ENCODE results near the gene RGL4. TPM values are rescaled to one million over a fixed set of nuclear protein-coding genes. Genes with fewer than 3 reads are reported as not detected.

Gene RGL4
- polyA plus RNA-seq, 3 donors from 2014 or later: 40.6 to 47.8 (median 42.8) TPM

DNA sequence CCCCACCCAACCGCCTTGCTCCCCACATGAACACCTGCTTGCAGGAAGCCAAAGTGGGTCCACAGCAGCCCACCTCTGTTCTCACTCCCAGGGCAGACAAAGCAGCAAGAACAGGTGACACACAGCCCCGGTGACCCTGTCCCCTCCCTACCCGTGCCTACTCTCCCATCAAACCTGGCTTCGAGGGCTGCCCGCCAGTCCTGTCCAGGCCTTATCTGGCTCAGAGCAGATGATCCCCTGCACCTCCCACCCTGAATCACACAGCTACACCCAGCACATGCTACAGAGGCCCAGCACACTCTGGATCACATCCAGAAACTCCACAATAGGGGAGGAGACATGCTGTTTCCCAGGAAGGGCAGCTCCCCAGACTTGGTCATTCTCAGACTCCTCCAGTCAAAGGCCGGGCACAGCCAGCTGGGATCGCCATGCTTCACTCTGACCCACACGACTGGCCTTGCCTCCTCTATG, 6.2 kb upstream of the RGL4 start:
- Mint-ChIP-seq H3K36me3 (peaks cover 6 to 25% (median 20%) of the 10 kb centered on the region in 3 donors), H3K27me3 (ENCODE audit: low read depth in 3 of 3) (peaks cover 2 to 5% (median 3%) of the 10 kb centered on the region in 3 donors), H3K4me1 (peaks cover 3 to 25% of the 10 kb centered on the region in 2 donors), H3K9me3 (no peaks in the 10 kb centered on the region), H3K27ac (no peak overlapping the region), H3K4me3 (no peak overlapping the region)
- no peak for DNase-seq

DNA sequence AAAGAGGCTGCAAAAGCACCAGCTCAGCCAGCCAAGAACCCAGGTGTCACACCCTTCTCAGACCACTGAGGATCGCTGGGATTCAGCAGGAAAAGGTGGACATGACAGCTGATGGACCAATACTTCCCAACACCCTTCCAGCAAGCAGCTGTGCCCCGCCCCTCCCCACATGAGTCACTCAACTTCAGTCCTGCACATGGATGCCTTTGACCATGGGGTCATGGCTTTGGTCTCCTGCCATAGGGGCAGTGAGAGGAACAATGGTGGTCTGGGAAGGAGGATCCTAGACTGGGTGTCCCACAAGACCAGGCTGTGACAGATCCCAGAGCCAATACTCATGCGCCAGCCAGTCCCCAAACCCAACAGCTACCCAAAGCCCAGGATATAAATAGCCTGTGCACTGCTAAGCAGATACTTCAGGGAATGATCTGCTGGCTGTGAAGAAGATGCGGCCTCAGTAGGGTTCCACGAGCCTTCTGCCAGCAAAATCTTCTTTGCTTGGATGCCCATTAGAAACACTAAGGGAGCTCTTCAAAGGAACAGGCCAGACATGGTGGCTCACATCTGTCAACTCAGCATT, 5.5 kb upstream of the RGL4 start:
- Mint-ChIP-seq H3K27me3 (ENCODE audit: low read depth in 3 of 3) (peaks cover 2 to 5% (median 3%) of the 10 kb centered on the region in 3 donors), H3K4me1 (peaks cover 3 to 18% of the 10 kb centered on the region in 2 donors), H3K4me3 (no peak overlapping the region), H3K27ac (peak overlapping the region in 2 of 6 donors; percentile 40 to 60), H3K9me3 (no peaks in the 10 kb centered on the region), H3K36me3 (peaks cover 4 to 27% (median 21%) of the 10 kb centered on the region in 3 donors)
- no peak for DNase-seq

DNA sequence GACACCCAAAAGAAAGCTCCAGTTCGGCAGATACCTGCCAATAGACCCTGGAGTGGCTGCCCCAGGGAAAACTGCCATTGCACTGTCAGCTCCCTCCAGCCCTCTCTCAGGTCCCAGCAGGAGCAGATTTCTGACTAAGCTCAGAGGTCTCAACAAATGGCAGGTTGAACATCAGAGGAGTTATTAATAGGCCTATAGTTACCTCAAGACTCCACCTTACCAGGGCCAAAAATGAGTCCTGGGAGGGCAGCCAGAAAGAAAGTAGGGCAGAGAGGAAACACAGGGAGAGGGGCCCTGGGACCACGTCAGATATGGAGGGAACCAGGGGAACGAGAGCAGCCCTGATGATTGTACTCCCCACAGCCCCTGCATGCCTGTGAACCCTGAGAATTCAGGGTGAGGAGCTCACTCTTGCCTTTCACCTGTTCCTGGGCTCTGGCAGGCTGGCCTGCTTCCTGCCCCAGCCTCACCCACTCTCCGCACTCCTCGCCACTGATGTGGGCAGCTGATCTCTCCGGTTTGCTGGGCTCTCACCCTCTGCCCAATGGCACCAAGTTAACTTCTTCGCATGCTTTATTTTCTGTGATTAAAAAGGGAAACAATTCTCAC, 4.3 kb upstream of the RGL4 start:
- Mint-ChIP-seq H3K9me3 (no peaks in the 10 kb centered on the region), H3K4me3 (no peak overlapping the region), H3K27me3 (ENCODE audit: low read depth in 3 of 3) (peaks cover 2 to 5% (median 3%) of the 10 kb centered on the region in 3 donors), H3K4me1 (peaks cover 3 to 16% of the 10 kb centered on the region in 2 donors), H3K27ac (peak overlapping the region in 4 of 6 donors; percentile 0 to 60 (median 30)), H3K36me3 (peaks cover 0 to 33% (median 26%) of the 10 kb centered on the region in 3 donors)
- DNase-seq: no peak

DNA sequence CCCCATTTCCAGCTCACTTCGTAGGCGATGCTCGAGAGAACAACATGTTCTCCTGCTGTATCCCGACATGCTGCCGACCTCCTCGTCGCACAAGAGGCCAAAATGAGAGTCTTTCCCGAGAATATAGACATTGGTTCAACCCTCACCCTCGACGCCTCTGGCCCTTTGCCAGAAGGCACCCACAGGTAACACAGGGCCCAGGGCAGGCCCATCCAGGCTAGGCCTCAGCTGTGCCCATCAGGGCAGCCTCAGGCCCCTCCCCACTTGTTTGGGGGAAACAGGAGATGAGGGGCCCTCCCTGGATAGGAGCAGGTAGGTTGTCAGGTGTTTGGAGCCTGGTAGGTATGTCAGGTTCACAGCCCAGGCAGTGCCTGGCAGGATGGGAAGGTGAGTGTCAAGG, 2.7 kb upstream of the RGL4 start:
- no peak for DNase-seq
- H3K27ac Mint-ChIP-seq: no peak overlapping the region
- peaks cover 0 to 4% (median 3%) of the 10 kb centered on the region in 3 donors for H3K27me3 Mint-ChIP-seq (ENCODE audit: low read depth in 3 of 3)
- peaks cover 3 to 8% of the 10 kb centered on the region in 2 donors for H3K4me1 Mint-ChIP-seq
- H3K9me3 Mint-ChIP-seq: no peaks in the 10 kb centered on the region
- no peak overlapping the region for H3K4me3 Mint-ChIP-seq
- peaks cover 0 to 23% (median 11%) of the 10 kb centered on the region in 3 donors for H3K36me3 Mint-ChIP-seq

DNA sequence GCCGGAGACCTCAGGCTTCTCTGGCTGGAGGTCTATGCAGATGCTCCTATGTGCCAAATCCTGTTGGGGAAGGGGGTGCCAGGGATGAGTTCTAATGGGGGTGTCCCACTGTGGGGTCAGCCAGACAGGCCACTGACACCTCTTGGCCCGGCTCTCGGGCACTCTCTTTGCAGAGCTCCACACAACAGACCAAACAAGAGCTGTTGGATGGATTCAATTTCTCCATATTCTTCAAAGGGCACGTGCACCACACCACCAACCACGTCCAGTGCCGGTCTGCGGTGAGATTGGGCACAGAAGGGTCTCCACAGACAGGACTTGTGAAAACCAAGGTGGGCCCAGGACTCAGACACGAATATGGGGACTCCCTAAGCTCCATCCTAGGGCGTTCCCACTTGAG, 2.2 kb upstream of the RGL4 start:
- Mint-ChIP-seq H3K4me3 (no peak overlapping the region), H3K36me3 (peaks cover 0 to 20% (median 11%) of the 10 kb centered on the region in 3 donors), H3K27me3 (ENCODE audit: low read depth in 3 of 3) (peaks cover 0 to 4% (median 2%) of the 10 kb centered on the region in 3 donors), H3K27ac (peak overlapping the region in 1 of 6 donors; percentile 40), H3K4me1 (peaks cover 3 to 8% of the 10 kb centered on the region in 2 donors), H3K9me3 (no peaks in the 10 kb centered on the region)
- DNase-seq: no peak

DNA sequence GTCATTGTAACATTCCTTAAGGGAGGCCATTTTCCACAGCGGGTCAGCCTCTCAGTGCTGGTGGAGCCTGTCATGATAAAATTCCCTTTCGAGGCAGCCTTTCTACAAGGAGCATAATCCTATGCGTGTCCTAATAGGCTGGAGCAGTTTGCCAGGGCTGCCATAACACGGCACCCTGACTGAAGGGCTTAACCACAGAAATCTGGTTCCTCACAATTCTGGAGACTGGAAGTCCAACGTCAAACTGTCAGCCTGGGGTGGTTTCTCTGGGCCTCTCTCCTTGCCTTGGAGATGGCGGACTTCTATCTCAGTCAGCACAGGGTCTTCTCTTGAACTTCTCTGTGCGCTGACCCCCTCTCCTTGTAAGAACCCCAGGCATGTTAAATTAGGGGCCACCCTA, 1.4 kb upstream of the RGL4 start:
- no peak overlapping the region for H3K27ac Mint-ChIP-seq
- peaks cover 0 to 25% (median 19%) of the 10 kb centered on the region in 3 donors for H3K36me3 Mint-ChIP-seq
- H3K4me1 Mint-ChIP-seq: peaks cover 6 to 8% of the 10 kb centered on the region in 2 donors
- no peaks in the 10 kb centered on the region for H3K9me3 Mint-ChIP-seq
- H3K27me3 Mint-ChIP-seq (ENCODE audit: low read depth in 3 of 3): peaks cover 0 to 4% (median 2%) of the 10 kb centered on the region in 3 donors
- no peak for DNase-seq
- no peak overlapping the region for H3K4me3 Mint-ChIP-seq

DNA sequence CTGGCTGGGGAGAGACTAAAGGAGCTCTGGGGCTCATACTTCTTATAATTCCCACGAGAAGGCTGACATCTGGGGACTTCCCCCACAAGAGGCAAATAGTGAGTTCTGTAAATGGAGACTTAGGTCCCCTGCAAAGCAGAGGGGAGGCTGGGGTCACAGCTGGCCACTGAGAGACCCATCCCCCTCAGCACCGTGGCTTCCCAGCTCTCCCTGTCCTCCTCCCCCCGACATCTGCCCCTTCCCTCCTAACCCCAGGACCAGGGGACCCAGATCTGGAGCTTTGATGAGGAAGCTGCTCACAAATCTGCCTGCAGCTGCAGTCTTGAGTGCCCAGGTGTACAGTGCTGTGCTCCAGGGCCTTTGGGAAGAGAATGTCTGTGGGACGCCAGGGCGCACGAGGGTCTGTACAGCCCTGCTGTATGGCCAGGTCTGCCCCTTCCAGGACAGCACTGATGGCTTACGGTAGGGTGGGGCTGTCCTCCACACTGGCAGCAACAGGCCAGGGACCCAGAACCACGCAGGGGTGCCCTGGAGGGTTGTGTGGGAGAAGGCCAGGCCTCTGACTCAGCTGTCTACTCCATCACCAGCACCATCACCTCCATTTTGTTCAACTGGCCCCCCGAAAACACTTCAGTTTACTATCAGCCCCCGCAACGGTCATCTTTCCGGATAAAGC, 1.1 kb downstream of the RGL4 start:
- peaks cover 26 to 27% of the 10 kb centered on the region in 2 donors for H3K4me1 Mint-ChIP-seq
- DNase-seq: no peak

DNA sequence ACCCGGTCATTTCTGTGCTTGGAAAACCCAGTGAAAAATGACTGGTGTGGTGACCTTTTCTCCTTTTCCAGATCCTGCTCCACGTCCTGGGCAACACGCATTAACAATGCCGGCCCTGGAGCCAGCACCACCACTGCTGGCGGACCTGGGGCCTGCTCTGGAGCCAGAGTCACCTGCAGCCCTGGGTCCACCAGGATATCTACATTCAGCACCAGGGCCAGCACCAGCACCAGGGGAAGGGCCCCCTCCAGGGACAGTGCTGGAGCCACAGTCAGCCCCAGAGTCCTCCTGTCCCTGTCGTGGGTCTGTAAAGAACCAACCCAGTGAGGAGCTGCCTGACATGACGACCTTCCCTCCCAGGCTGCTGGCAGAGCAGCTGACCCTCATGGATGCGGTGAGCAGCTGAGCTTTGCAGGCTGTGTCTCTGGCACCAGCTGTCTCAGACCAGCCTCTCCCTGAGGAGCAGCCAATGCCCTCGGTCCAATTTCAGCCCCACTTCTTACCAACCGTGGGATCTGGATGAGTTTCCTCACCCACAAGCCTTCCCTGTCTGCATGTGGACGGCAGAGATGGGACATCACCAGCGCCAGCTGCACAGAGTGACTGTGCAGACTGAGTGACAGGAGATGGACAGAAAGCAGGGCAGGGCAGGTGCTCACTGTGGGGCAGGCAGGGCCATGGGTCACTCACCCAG, 1.9 kb downstream of the RGL4 start:
- Mint-ChIP-seq H3K4me3 (no peak overlapping the region), H3K27ac (peak overlapping the region in 2 of 6 donors; percentile 20 to 62), H3K9me3 (no peaks in the 10 kb centered on the region), H3K36me3 (peaks cover 0 to 28% (median 20%) of the 10 kb centered on the region in 3 donors), H3K27me3 (ENCODE audit: low read depth in 3 of 3) (peaks cover 1 to 7% (median 4%) of the 10 kb centered on the region in 3 donors), H3K4me1 (peaks cover 32 to 33% of the 10 kb centered on the region in 2 donors)
- no peak for DNase-seq

More for the DNA sequence above, 1.1 kb downstream of the RGL4 start:
- Mint-ChIP-seq H3K4me3 (no peak overlapping the region), H3K27ac (peak overlapping the region in 3 of 6 donors; percentile 40 to 62 (median 45)), H3K36me3 (peaks cover 0 to 28% (median 20%) of the 10 kb centered on the region in 3 donors), H3K9me3 (no peaks in the 10 kb centered on the region), H3K27me3 (ENCODE audit: low read depth in 3 of 3) (peaks cover 1 to 10% (median 4%) of the 10 kb centered on the region in 3 donors)

DNA sequence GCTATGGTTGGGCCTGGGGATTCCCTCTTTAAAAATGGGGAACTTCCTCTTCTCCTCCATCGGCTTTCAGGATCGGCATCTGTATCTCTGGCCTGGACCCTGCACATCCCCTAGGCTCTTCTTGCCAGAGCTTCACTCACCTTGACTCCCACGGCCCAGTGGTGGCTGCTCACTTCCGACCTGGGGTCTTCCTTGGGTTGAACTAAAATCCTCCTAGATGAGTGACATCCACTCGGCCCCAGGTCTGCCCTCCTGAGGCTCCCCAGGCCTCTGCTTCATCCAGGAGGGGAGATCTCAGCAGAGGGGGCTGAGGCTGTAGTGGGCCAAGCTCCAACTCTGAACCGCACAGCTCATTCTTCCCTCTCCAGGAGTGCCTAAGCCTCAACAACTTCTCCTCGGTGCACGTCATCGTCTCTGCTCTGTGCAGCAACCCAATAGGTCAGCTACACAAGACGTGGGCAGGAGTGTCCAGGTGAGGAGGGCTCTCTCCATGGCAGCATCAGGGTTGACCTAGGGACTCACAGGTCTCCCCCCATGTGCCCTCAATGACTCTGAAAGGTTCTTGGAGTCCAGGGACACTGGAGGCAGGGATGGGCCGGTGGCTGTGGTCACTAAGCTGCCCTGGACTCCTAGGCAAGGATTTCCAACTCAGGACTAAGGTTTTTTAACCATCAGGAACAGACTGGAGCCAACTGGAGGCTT, 3.3 kb downstream of the RGL4 start:
- Mint-ChIP-seq H3K27me3 (ENCODE audit: low read depth in 3 of 3) (peaks cover 1 to 7% (median 4%) of the 10 kb centered on the region in 3 donors), H3K4me1 (peaks cover 34 to 40% of the 10 kb centered on the region in 2 donors), H3K9me3 (no peaks in the 10 kb centered on the region), H3K27ac (peak overlapping the region; percentile 39 to 100 (median 99)), H3K4me3 (no peak overlapping the region), H3K36me3 (peaks cover 0 to 29% (median 20%) of the 10 kb centered on the region in 3 donors)
- no peak for DNase-seq

DNA sequence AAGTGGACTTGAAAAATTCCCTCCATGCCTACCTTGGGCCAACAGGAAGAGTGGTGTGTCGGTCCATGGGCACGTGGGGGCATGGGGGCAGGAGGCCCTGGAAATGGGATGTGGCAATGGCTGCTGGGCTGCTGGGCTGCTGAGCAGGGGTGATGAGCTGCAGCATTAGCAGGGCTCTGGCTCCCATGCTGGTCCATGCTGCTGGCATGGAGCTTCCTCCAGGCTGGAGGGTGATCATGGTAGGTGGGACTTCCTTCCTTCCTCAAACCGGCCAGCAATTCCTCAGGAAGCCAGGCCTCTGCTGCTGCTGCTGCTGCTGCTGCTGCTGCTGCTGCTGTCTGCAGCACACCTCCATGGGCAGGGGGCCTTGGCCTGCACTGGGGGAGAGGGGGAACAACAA, 4.3 kb downstream of the RGL4 start:
- peak overlapping the region; percentile 98 to 100 (median 100) for H3K27ac Mint-ChIP-seq
- peaks cover 5 to 37% (median 24%) of the 10 kb centered on the region in 3 donors for H3K36me3 Mint-ChIP-seq
- H3K9me3 Mint-ChIP-seq: no peaks in the 10 kb centered on the region
- peaks cover 34 to 44% of the 10 kb centered on the region in 2 donors for H3K4me1 Mint-ChIP-seq
- peaks cover 1 to 7% (median 4%) of the 10 kb centered on the region in 3 donors for H3K27me3 Mint-ChIP-seq (ENCODE audit: low read depth in 3 of 3)
- H3K4me3 Mint-ChIP-seq: peak overlapping the region; percentile 23 to 92 (median 46)
- DNase-seq: no peak

DNA sequence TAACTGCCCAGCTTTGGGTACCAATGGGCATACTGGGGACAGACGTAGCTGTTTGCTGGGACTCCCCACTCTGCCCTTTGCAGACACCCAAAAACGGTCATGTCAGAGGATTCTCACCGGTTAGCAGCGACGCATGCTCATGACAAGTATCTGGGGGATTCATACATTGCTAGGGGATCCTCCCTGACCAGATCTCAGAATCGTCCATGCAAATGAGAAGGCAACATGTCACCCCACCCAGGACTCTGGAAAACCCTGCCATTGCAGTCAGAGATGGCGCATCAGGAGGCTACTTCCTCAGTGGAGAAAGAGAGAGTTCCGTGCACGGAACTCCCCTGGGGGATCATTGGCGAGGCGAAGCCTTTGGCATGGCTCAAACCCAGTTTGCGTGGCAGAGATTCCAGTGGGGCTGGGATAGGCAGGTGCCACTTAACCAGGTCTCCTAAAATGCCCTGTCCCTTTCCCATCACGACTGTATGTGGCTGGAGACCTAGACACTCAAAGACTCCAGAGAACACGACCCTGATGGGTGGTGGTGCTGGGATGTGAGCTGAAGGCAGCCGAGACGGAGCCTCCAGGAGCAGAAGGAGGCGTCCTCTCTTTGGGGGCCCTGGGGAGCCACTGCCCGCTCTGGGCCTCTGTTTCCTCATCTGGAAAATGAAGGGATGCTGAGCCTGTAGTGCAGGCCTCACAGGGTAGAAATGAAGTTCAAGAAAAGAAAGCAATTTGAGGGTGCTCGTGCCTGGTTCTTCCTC, 4.9 kb downstream of the RGL4 start:
- no peak for DNase-seq
- no peaks in the 10 kb centered on the region for H3K9me3 Mint-ChIP-seq
- peak overlapping the region; percentile 98 to 100 (median 100) for H3K27ac Mint-ChIP-seq
- H3K27me3 Mint-ChIP-seq (ENCODE audit: low read depth in 3 of 3): peaks cover 1 to 7% (median 4%) of the 10 kb centered on the region in 3 donors
- H3K4me1 Mint-ChIP-seq: peaks cover 34 to 46% of the 10 kb centered on the region in 2 donors
- H3K4me3 Mint-ChIP-seq: peak overlapping the region; percentile 84 to 98 (median 90)
- peaks cover 11 to 37% (median 27%) of the 10 kb centered on the region in 3 donors for H3K36me3 Mint-ChIP-seq

DNA sequence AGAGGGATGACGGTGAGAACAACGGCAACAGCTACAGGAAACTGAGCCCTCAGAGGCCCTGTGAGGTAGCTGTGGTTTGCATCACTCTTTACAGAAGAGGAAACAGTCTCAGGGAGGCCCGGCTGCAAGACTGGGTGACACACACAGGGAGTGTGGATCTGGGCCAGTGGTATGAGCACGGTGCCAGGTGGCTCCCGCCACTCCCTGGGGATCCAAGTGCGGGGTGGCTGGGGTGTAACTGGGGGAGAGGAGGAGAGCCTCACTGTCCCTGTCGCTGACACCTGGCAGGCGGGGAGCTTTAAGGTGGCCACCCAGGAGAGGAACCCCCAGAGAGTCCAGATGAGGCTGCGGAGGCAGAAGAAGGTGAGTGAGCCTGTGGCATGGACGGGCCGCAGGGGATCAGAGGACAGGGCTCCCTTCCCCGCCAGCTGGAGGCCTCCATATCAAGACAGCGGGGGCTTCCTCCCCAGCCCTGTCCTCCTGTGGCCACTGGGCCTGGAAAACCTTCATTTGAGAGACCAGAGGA, 5.6 kb downstream of the RGL4 start:
- peak; percentile 78 to 83 (median 82) for DNase-seq
- Mint-ChIP-seq H3K4me1 (peaks cover 35 to 46% of the 10 kb centered on the region in 2 donors), H3K27me3 (ENCODE audit: low read depth in 3 of 3) (peaks cover 1 to 7% (median 4%) of the 10 kb centered on the region in 3 donors), H3K4me3 (peak overlapping the region; percentile 84 to 98 (median 90)), H3K9me3 (no peaks in the 10 kb centered on the region), H3K36me3 (peaks cover 13 to 36% (median 28%) of the 10 kb centered on the region in 3 donors), H3K27ac (peak overlapping the region; percentile 98 to 100 (median 100))

All from immature natural killer cell (primary cell).